Measurements from ENCODE around the gene TTC9. TPM values are rescaled to one million over a fixed set of nuclear protein-coding genes. Genes with fewer than 3 reads are reported as not detected.

The TTC9 gene
- total and polyA plus RNA-seq, 10 of the 15 experiments (the other 5 are each of a cell fraction or from before 2014, with no cell fraction given): 0.87 to 15.8 (median 7.8) TPM

DNA sequence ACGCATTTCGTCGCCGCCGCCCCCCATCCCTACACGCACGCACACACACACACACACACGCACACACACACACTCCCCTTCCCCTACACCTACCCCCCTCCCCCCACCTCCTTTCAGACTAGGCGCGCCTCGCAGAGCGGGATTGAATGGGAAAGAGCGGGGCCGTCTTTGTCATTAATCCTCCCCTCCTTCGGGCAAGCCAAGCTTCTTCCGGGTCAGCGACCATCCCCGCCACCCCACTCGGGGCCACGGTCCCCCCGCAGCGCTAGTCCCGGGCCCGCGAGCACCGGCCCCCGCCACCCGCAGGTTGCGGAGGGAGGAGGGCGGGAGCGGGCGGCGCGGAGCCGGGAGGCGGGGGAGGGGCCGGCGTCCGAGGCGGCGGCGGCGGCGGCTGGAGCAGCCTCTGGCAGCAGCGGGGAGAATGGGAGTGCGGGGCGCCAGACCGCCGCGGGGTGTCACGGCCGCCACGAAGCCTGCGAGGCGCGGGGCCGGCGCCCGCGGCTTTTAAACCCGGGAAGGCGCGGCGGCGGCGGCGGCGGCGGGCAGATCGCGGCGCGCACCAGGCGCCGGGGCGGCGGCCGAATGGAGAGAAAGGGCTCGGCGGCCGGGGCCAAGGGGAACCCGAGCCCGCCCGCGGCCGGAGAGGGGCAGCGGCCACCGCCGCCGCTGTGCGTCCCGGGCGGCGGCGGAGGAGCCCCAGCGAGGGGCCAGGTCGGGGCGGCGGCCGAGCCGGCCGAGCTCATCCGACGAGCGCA is at the start of gene TTC9 (continued):
- TF ChIP-seq LARP7 (IDR thresholded peaks at IDR 0.05): peak; percentile 72; the same call in 1 of the 2 replicates
- TF ChIP-seq, protein P1, sequence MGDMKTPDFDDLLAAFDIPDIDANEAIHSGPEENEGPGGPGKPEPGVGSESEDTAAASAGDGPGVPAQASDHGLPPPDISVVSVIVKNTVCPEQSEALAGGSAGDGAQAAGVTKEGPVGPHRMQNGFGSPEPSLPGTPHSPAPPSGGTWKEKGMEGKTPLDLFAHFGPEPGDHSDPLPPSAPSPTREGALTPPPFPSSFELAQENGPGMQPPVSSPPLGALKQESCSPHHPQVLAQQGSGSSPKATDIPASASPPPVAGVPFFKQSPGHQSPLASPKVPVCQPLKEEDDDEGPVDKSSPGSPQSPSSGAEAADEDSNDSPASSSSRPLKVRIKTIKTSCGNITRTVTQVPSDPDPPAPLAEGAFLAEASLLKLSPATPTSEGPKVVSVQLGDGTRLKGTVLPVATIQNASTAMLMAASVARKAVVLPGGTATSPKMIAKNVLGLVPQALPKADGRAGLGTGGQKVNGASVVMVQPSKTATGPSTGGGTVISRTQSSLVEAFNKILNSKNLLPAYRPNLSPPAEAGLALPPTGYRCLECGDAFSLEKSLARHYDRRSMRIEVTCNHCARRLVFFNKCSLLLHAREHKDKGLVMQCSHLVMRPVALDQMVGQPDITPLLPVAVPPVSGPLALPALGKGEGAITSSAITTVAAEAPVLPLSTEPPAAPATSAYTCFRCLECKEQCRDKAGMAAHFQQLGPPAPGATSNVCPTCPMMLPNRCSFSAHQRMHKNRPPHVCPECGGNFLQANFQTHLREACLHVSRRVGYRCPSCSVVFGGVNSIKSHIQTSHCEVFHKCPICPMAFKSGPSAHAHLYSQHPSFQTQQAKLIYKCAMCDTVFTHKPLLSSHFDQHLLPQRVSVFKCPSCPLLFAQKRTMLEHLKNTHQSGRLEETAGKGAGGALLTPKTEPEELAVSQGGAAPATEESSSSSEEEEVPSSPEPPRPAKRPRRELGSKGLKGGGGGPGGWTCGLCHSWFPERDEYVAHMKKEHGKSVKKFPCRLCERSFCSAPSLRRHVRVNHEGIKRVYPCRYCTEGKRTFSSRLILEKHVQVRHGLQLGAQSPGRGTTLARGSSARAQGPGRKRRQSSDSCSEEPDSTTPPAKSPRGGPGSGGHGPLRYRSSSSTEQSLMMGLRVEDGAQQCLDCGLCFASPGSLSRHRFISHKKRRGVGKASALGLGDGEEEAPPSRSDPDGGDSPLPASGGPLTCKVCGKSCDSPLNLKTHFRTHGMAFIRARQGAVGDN (IDR thresholded peaks at IDR 0.05): peak; percentile 17; the same call in 1 of the 2 replicates
- peak; percentile 7; the same call in 1 of the 2 replicates for TF ChIP-seq SMAD5 (IDR thresholded peaks at IDR 0.05; ENCODE audit: low read depth)
- TF ChIP-seq, protein P2, sequence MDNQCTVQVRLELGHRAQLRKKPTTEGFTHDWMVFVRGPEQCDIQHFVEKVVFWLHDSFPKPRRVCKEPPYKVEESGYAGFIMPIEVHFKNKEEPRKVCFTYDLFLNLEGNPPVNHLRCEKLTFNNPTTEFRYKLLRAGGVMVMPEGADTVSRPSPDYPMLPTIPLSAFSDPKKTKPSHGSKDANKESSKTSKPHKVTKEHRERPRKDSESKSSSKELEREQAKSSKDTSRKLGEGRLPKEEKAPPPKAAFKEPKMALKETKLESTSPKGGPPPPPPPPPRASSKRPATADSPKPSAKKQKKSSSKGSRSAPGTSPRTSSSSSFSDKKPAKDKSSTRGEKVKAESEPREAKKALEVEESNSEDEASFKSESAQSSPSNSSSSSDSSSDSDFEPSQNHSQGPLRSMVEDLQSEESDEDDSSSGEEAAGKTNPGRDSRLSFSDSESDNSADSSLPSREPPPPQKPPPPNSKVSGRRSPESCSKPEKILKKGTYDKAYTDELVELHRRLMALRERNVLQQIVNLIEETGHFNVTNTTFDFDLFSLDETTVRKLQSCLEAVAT (IDR thresholded peaks at IDR 0.05): peak; percentile 70; the same call in 1 of the 2 replicates
- peak; percentile 30; the same call in 1 of the 2 replicates for TF ChIP-seq SIN3A (IDR thresholded peaks at IDR 0.05; ENCODE audit: low read depth, low read length)
- TF ChIP-seq RAD51 (IDR thresholded peaks at IDR 0.05): no peak

Data from GM12878 (cell line).